A549 (cell line): ENCODE measurements around the gene CABCOCO1. TPM values are rescaled to one million over a fixed set of nuclear protein-coding genes. Genes with fewer than 3 reads are reported as not detected.

Experiments used
- ATAC-seq, 2 experiments: fragments of 200-7000 bp in 1 of 2; fragments of >200 bp in 1 of 2; cut with Nextera tagmentation in 1 of 2; cut with Tn5 transposase in 1 of 2; 3 replicates each; pipeline versions ENCODE4 v1.8.0 to v1.9.1; 2018 to 2020; ENCODE audit warnings: mild to moderate bottlenecking in 1 of 2, moderate library complexity in 1 of 2
- CTCF ChIA-PET: fragments of 300-600 bp; sonication (Branson Sonifier 250); formaldehyde crosslinking; extraction: SDS; loops from one replicate; lab custom pipeline; 2021; ENCODE audit warnings: antibody characterized with exemption, inconsistent platforms; lab: Yijun Ruan, JAX
- POLR2A ChIA-PET: fragments of 350-600 bp; formaldehyde crosslinking; extraction: SDS; loops from one replicate; lab custom pipeline; 2021; ENCODE audit warnings: antibody characterized with exemption, inconsistent platforms; lab: Yijun Ruan, JAX
- DNase-seq, 2 experiments: peaks; one replicate each; pipeline versions ENCODE4 v3.0.0 to v3.0.0-alpha.2; 2011 to 2016; ENCODE audit warnings: low read depth in 1 of 2, low spot score in 1 of 2
- FAIRE-seq: peaks from 2 replicates; lab custom pipeline; 2011; peaks lifted over from hg19 to GRCh38; lab: Jason Lieb, UNC
- H3K27ac ChIP-seq, 2 experiments: fragments of >200 bp; sonication (Bioruptor Twin); formaldehyde crosslinking; 3 replicates each; pipeline ENCODE4 v1.5.1; 2016 to 2017
- H3K4me1 ChIP-seq: fragments of >200 bp; sonication (Bioruptor Twin); formaldehyde crosslinking; 3 replicates; pipeline ENCODE4 v1.6.1; 2016
- H3K4me2 ChIP-seq: fragments of >200 bp; sonication (Bioruptor Twin); formaldehyde crosslinking; 3 replicates; pipeline ENCODE4 v1.6.1; 2016
- H3K4me3 ChIP-seq: fragments of >200 bp; sonication (Bioruptor Twin); formaldehyde crosslinking; 3 replicates; pipeline ENCODE4 v1.5.1; 2016
- H3K9me3 ChIP-seq: fragments of >200 bp; sonication (Bioruptor Twin); formaldehyde crosslinking; 3 replicates; pipeline ENCODE4 v1.6.1; 2016
- BHLHE40 ChIP-seq: IDR thresholded peaks from 2 replicates; pipeline ENCODE4 v1.6.1; 2012; ENCODE audit warnings: low read depth, low read length, inconsistent platforms
- CBX8 ChIP-seq: fragments of 200-600 bp; sonication (generic); IDR thresholded peaks from 2 replicates; pipeline ENCODE4 v1.6.1; 2016
- CEBPB ChIP-seq, 2 experiments: fragments of >200 bp in 1 of 2; sonication (Bioruptor Twin) in 1 of 2; formaldehyde crosslinking in 1 of 2; IDR thresholded peaks; 2 replicates each; pipeline ENCODE4 v1.6.1; 2012 to 2016
- CHD2 ChIP-seq: fragments of 150-350 bp; IDR thresholded peaks from 2 replicates; pipeline ENCODE4 v1.6.1; 2014; ENCODE audit warnings: low read length; ENCODE audit not compliant: partially characterized antibody
- CHD4 ChIP-seq: fragments of 200-600 bp; sonication (generic); IDR thresholded peaks from 2 replicates; pipeline ENCODE4 v1.6.1; 2016; ENCODE audit warnings: antibody characterized with exemption, mild to moderate bottlenecking, borderline replicate concordance
- EHF ChIP-seq: fragments of 250-450 bp; sonication (Bioruptor Pico); IDR thresholded peaks from 2 replicates; pipeline ENCODE4 v1.5.0; 2020; ENCODE audit warnings: mild to moderate bottlenecking
- FOSB ChIP-seq: fragments of 250-450 bp; sonication (Bioruptor Pico); IDR thresholded peaks from 2 replicates; pipeline ENCODE4 v1.5.0; 2020; ENCODE audit warnings: mild to moderate bottlenecking, moderate library complexity
- HOXB13 ChIP-seq: fragments of 250-450 bp; sonication (Bioruptor Pico); IDR thresholded peaks from 2 replicates; pipeline ENCODE4 v1.5.0; 2020; ENCODE audit warnings: low read depth, mild to moderate bottlenecking, moderate library complexity
- JUN ChIP-seq, 2 experiments: fragments of >200 bp; sonication (Bioruptor Twin); formaldehyde crosslinking; IDR thresholded peaks; 2 replicates in 1 of 2; 3 replicates in 1 of 2; pipeline ENCODE4 v1.6.1; 2016 to 2017
- KDM5A ChIP-seq: fragments of 200-600 bp; sonication (generic); IDR thresholded peaks from 2 replicates; pipeline ENCODE4 v1.6.1; 2016; ENCODE audit warnings: antibody characterized with exemption, mild to moderate bottlenecking
- MAZ ChIP-seq: fragments of 150-350 bp; IDR thresholded peaks from 2 replicates; pipeline ENCODE4 v1.6.1; 2014; ENCODE audit warnings: antibody characterized with exemption, low read depth, low read length, borderline replicate concordance
- MYC ChIP-seq: IDR thresholded peaks from 2 replicates; pipeline ENCODE4 v1.6.1; 2012; ENCODE audit warnings: mild to moderate bottlenecking, inconsistent platforms, low read length, improper control_type of control experiment, borderline replicate concordance
- NFE2L2 ChIP-seq: fragments of 150-350 bp; conservative IDR thresholded peaks from 2 replicates; pipeline ENCODE4 v1.6.1; 2014; ENCODE audit warnings: low read length
- PBX3 ChIP-seq: IDR thresholded peaks from 2 replicates; pipeline ENCODE4 v1.6.1; 2012
- REST ChIP-seq: fragments of 200-600 bp; sonication (generic); IDR thresholded peaks from 2 replicates; pipeline ENCODE4 v1.6.1; 2016; ENCODE audit warnings: antibody characterized with exemption, mild to moderate bottlenecking, moderate library complexity
- RNF2 ChIP-seq: fragments of 200-600 bp; sonication (generic); IDR thresholded peaks from 2 replicates; pipeline ENCODE4 v1.6.1; 2016; ENCODE audit warnings: low read depth, mild to moderate bottlenecking, antibody characterized with exemption, moderate library complexity, borderline replicate concordance
- SMC3 ChIP-seq: fragments of >200 bp; sonication (Bioruptor Twin); formaldehyde crosslinking; IDR thresholded peaks from 3 replicates; pipeline ENCODE4 v1.6.1; 2018; ENCODE audit warnings: inconsistent platforms
- SREBF2 ChIP-seq: fragments of 450-650 bp; IDR thresholded peaks from 2 replicates; pipeline ENCODE4 v1.6.1; 2014; ENCODE audit warnings: mild to moderate bottlenecking, moderate library complexity
- ZC3H11A ChIP-seq: fragments of 450-650 bp; IDR thresholded peaks from 2 replicates; pipeline ENCODE4 v1.6.1; 2014; ENCODE audit warnings: antibody characterized with exemption, mild to moderate bottlenecking
- ZSCAN20 ChIP-seq: fragments of 250-450 bp; sonication (Bioruptor Pico); IDR thresholded peaks from 2 replicates; pipeline ENCODE4 v1.8.0; 2022; ENCODE audit warnings: mild to moderate bottlenecking, moderate library complexity
- WGBS: methylation state at CpG from one replicate; pipeline ENCODE4 v1.1.6; 2017; ENCODE audit errors: missing lambda C conversion rate; 5-methylcytosine and 5-hydroxymethylcytosine counted together
- polyA plus RNA-seq, 4 experiments: library from polyadenylated mRNA; depleted of rRNA in 3 of 4; stranded (reverse); fragments of >200 nt; fragmentation: RNase III in 1 of 4; extraction: RNeasy Plus Mini Kit Qiagen cat#74134 plus additional on column Dnase treatment in 1 of 4; gene quantifications; 2 replicates in 3 of 4; 3 replicates in 1 of 4; pipeline ENCODE4 v1.2.3, GENCODE V29; 2011 to 2017
- TF ChIP-seq, protein P1 (sequence below): fragments of >200 bp; sonication (Bioruptor Twin); formaldehyde crosslinking; IDR thresholded peaks from 2 replicates; pipeline ENCODE4 v1.6.1; 2016
- TF ChIP-seq, protein P2 (sequence below): fragments of 450-650 bp; IDR thresholded peaks from 2 replicates; pipeline ENCODE4 v1.6.1; 2014; ENCODE audit warnings: antibody characterized with exemption
- TF ChIP-seq, protein P3 (sequence below): fragments of 250-450 bp; sonication (Bioruptor Pico); IDR thresholded peaks from 2 replicates; pipeline ENCODE4 v1.5.0; 2020; ENCODE audit warnings: low read depth, mild to moderate bottlenecking, moderate library complexity

Gene CABCOCO1
- polyA plus RNA-seq, 2 of the 4 experiments (the other 2 are of a cell fraction): 0.77 to 1.1 TPM

DNA sequence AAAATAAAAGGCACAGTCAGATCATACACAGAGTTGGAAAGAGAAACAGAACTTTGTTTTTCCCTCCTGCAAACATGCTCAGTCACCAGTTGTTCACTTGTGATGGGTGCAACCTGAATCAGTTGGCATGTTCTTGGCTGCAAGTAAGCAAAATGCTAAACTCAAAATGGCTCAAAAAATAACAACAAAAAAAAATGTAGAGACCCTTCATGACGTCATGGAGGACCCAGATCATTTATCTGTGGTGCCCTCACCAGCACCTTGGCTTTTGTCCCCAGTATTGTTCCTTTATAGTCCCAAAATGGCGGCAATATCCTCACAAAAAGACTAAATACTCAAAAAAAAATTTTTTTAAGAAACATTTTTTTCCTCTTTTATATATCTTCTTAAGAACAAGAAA is 112.4 kb downstream of the CABCOCO1 start:
- no peaks in the 10 kb centered on the region for H3K4me1 ChIP-seq
- FAIRE-seq (no peak), DNase-seq (no peak), ATAC-seq (no peak)
- H3K9me3 ChIP-seq: no peaks in the 10 kb centered on the region
- TF ChIP-seq CHD4 (no peak), NFE2L2 (no peak), SMC3 (no peak), BHLHE40 (no peak), ZC3H11A (no peak), JUN (IDR thresholded peaks at IDR 0.05) (no peak), CBX8 (no peak), HOXB13 (no peak), KDM5A (no peak), RNF2 (no peak), SREBF2 (no peak), CHD2 (no peak), REST (no peak), PBX3 (no peak), CEBPB (IDR thresholded peaks at IDR 0.05) (no peak)
- TF ChIP-seq, protein P1, sequence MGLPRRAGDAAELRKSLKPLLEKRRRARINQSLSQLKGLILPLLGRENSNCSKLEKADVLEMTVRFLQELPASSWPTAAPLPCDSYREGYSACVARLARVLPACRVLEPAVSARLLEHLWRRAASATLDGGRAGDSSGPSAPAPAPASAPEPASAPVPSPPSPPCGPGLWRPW: no peak
- TF ChIP-seq, protein P2, sequence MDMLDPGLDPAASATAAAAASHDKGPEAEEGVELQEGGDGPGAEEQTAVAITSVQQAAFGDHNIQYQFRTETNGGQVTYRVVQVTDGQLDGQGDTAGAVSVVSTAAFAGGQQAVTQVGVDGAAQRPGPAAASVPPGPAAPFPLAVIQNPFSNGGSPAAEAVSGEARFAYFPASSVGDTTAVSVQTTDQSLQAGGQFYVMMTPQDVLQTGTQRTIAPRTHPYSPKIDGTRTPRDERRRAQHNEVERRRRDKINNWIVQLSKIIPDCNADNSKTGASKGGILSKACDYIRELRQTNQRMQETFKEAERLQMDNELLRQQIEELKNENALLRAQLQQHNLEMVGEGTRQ: no peak
- 35% methylated on average over 2 of the region's 2 CpGs for WGBS
- ChIA-PET CTCF (no interaction called here), POLR2A (no interaction called here)
- H3K4me3 ChIP-seq: no peak overlapping the region
- H3K4me2 ChIP-seq: no peak overlapping the region
- H3K27ac ChIP-seq: no peak overlapping the region

DNA sequence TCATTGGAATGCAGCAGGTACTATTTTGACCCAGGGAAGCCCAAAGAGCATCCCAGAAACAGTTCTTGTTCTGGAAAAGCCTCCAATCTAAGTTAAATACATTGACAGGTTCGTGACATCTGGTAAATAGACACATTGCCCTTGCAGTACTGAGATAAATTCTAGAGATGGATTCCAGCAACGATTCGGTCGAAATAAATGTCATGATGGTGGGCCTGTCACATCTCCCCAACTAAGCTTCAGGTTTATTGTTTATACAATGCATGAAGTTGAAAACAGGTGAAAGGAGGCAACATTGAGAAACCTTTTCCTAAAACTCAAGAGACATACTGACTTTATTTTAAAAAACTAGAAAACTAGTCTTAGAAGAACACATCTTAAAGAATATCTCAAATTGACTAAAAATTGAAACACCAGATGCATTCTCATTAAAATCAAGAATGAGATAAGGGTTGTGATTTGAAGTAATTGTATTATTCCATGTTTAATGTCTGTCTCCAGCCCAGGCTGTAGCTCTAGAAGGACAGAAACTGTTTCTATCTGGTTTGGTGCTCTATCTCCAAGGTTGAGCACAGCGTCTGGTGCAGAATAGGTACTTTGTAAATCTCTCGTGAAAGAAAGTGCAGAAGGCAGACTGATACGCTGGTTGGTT is 114.0 kb downstream of the CABCOCO1 start:
- no peak for TF ChIP-seq MAZ
- WGBS: 61% methylated on average over 7 of the region's 7 CpGs

DNA sequence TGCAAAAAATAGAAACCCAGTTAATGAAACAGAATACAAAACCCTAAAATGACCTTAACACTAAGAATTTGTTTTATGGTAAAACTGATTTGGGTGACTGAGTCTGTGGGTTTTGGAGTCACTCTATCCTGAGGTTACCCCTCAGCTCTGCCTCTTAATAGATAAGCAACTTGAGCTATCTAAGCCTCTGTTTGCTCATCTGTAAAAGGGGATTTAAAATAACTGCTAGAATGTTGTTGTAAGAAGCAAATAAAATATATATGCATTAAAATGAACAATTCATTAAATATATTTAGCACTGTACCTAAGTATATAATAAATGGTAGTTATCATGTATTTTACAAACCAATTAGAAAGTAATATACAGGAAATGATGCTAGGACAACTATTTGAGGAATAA is 115.4 kb downstream of the CABCOCO1 start:
- no peak overlapping the region for H3K27ac ChIP-seq
- H3K4me2 ChIP-seq: no peak overlapping the region
- H3K4me3 ChIP-seq: no peak overlapping the region
- H3K9me3 ChIP-seq: no peaks in the 10 kb centered on the region
- CTCF ChIA-PET: no interaction called here
- no peak for DNase-seq
- 0 out of 3 replicates have a peak, but pooled peaks cover 6% of the 10 kb centered on the region for H3K4me1 ChIP-seq
- ATAC-seq: no peak
- POLR2A ChIA-PET: no interaction called here
- FAIRE-seq: no peak
- no peak for TF ChIP-seq FOSB (CRISPR knock-in tag)
- no peak for TF ChIP-seq ZSCAN20 (CRISPR knock-in tag)
- TF ChIP-seq SREBF2: no peak
- TF ChIP-seq EHF (CRISPR knock-in tag): no peak
- TF ChIP-seq, protein P3, sequence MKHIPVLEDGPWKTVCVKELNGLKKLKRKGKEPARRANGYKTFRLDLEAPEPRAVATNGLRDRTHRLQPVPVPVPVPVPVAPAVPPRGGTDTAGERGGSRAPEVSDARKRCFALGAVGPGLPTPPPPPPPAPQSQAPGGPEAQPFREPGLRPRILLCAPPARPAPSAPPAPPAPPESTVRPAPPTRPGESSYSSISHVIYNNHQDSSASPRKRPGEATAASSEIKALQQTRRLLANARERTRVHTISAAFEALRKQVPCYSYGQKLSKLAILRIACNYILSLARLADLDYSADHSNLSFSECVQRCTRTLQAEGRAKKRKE (CRISPR knock-in tag): no peak
- TF ChIP-seq REST: no peak
- no peak for TF ChIP-seq MYC
- TF ChIP-seq, protein P1: no peak
- TF ChIP-seq KDM5A: no peak

More for the DNA sequence above, 114.0 kb downstream of the CABCOCO1 start:
- H3K9me3 ChIP-seq: no peaks in the 10 kb centered on the region
- H3K4me2 ChIP-seq: no peak overlapping the region
- ChIA-PET CTCF (no interaction called here), POLR2A (no interaction called here)
- DNase-seq (no peak), FAIRE-seq (no peak), ATAC-seq (no peak)
- H3K27ac ChIP-seq: no peak overlapping the region
- no peak overlapping the region for H3K4me3 ChIP-seq
- no peaks in the 10 kb centered on the region for H3K4me1 ChIP-seq
